Ramos (cell line): Measurements from ENCODE around the gene HSP90AB1.
"Not testable (repeated sequence)": the region's sequence is repeated elsewhere in the genome, so short reads cannot be mapped to it uniquely, and the experiment has no call there.

Experiments
- in situ Hi-C: fragments of 300-500 bp; cut with MboI; formaldehyde crosslinking; loops from one replicate; pipeline ENCODE4 v1.14.3; 2022; ENCODE audit warnings: low sequenced_read_pairs; ENCODE audit not compliant: unreplicated experiment

HSP90AB1 gene

DNA sequence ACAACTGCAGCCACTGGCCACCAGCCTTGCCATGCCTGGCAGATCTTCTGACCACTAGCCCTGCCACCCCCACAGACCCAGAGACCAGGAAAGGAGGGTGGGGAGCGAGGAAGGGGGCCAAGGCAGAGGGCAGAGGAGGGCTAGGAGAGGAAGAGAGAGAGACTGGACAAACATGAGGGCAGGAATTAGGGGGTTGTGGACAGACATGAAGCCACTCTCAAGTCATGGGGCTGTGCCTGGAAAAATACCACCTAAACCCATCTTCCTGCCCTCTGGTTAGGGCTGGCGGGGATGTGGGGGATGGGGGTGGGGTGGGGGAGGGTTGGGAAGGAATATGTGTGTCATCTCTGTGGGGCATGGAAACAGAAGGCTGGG lies 25.0 kb upstream of the HSP90AB1 start:
- in situ Hi-C loops = no loop called here

DNA sequence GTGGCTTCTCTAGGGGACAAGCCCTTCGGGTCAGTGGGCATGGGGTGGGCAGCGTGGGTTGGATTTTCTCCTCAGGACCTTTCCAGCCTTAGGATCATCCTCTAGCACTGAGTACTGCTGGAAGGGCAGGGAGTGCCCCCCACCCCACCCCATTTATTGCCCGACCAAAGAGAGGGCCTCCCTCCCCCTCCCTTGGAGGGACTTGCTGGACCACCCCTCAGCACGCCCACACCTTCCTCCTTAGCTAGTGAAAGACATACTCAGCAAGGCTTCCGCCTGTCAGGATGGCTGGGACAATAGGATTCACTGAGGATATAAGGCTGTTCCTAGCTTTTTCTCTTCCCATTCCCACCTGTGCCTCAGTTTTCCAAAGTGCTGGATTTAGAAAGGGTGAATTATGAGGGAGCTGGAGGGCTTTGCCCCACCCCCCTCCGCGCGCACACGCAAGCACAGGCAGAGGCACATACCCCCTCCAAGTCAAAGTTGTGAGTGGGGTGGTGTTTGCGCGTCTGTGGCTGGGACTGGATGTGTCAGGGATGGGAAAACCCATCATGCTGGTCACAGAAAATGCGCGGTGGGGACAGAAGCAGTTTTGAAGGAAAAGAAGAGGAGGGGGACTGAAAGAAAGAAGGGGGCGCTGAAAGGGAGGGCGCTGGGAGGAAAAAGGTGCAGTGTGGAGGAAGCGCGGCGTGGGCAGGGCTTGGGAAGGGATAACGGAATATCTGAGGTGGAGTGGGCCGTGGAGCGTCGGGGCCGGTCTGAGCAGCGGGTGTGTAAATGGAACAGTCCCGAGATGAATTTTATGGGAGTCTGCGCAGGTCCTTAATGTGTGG lies 24.2 kb upstream of the HSP90AB1 start:
- in situ Hi-C loops = no loop called here

DNA sequence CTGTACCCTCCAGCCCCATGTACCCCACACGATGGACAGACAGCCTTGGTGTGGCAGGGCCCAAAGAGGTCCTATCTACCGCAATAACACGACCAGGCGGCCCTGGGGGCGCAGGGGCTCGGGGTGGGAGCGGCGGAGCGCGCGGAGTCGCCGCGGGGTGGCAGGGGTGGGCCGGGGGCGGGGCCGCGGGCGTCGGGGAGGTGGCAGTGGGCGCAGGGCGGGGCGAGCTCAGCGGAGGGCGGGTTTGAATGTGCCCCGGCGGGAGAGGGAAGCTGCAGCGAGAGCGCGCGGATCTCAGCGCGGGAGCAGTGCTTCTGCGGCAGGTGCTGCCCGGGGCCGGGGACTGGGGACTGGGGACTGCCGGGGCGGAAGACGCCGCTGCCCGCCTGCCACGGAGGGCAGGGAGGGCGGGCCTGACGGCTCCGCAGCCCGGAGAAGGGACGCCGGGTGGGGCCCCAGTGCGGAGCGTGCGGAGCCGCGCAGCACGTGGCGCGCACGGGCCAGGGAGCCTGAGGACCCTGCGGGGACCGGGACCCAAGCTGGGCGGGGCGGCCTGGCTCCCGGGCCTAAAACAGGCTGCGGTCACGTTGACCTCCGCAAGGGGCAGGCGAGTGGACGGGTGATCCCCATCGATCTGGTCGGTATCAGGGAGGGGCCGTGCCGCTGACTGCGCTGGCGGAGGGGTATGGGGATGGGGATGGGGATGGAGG lies 23.4 kb upstream of the HSP90AB1 start, which contains the start of gene SLC29A1:
Gene SLC29A1 (plus strand): TSS at position 277 of the 710 bp plus-strand sequence. CDS start 3,719 bp downstream, outside the sequence.
- in situ Hi-C loops = no loop called here

DNA sequence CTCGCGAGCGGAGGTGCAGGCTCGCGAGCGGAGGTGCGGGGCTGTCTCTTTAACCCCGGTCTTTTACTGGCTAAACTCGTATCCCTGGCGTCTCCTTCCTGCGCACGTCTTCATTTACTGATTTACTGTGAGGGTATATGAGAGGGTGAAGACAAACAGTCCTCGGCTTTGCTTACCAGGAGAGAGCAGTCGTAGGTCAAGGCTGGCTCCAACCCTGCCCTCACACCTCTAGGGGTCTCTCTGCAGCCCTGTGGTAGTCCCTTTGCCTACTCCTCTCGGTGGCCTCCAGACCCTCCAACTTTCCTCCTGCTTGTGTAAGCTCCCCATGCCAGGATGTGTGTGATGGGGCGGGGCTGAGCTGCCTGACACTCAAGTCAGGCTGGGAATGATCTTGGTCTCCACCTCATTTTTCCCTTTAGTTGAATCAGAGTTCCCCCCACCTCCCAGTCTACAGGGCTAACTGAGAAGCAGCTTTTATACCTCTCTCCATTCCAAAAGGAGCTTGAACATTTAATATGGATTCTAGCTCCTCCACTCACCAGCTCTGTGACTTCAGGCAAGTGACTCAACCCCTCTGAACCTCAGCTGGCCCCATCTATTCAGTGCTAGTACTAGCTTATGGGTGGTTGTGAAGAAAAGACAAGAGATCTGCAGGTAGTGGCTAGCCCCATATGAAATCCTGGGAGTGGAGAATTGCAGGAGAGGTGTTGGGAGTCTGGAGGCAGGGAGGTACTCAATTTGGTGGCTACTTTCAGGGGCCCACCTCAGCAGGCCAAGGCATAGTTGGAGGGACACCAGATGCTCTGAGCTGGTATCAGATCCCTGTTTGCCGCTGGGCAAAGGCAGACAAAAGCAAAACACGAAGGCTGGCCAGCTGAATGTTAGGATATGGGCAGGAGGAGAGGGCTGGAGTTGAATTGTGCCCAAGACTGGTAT lies 22.6 kb upstream of the HSP90AB1 start:
- in situ Hi-C loops = no loop called here

DNA sequence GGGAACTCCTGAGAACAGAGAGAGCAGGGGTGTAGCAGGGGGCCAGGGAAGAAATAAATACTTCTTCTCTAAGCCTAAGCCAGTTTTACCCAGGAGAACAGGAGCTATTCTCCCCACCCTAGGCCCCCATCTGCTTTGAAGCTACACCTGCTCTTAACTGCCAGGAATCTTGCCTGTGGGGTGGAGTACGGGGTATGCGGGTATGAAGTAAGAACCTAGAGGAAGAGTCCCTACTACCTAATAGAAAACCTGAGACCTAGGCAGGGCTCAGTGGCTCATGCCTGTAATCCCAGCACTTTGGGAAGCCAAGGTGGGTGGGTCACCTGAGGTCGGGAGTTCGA lies 22.0 kb upstream of the HSP90AB1 start:
- in situ Hi-C loops = no loop called here

DNA sequence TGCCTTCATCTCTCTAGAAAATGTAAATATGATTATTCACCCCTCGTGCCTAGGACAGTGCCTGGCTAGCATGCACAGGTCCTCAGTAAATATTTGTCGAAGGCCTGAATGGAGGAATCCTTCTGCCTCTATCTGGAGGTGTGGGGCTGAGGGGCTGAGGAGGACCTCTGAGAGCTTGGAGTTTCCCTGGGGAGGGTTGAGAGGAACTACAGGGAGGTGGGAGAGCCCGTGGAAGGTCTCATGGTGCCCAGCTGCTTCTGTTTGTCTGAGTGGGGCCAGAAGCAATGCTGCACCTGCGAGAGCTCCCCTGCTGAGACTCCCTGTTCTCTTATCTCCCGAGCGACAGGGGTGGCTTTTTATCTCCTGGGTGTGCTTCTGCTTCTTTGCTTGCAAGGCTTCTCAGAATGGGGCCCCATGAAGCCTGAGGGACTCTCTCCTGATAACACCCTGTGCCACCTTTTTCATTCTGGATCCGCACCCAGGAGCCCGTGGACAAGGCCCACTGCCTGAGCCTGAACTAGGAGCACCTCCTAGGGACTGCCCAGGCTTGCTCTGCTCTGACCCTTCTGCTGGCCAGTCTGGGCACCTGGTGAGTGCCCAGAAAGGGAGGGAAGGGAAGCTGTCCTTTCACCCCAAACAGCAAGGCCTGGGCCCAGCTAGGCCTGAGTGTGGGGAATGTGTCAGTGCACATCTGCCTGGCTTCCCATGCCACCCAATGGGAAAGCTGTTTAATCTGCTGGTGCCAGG lies 21.1 kb upstream of the HSP90AB1 start:
- in situ Hi-C loops = no loop called here

DNA sequence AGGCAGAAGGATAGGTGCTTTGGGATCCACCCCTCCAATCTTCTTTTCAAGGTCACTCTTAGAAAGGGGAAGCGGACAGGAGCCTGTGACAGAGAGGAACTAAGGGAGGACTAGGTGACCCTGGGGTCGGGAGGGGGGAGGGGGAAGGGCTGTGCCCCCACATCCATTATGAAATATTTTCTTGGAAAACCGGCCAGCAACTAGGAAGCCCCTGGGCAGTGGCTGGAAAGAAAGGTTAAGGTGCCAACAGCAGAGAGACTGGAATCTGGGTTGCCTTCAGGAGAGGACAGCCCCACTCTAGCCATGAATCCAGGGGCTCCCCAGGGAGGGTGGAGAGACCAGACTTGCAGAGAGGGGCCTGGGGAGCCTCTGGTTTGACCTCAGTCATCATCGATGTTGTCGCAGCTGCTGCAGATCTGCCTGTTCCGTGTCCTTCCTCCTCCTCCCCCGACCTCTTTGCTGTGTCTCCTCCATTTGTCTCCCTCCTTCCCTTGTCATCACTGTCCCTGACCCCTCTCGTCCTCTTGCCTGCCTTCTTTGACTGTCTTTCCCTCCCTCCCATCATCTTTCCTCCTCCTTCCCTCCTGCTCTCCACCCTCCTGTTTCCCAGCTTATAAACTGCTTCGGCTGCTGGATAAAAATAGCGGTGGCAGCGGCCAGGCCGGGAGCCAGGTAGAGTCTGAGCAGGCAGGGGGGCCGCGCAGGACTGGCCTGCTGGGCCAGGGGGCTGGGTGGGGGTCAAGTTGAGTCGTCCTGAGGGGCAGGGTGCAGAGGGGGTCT lies 20.3 kb upstream of the HSP90AB1 start:
- in situ Hi-C loops = no loop called here

DNA sequence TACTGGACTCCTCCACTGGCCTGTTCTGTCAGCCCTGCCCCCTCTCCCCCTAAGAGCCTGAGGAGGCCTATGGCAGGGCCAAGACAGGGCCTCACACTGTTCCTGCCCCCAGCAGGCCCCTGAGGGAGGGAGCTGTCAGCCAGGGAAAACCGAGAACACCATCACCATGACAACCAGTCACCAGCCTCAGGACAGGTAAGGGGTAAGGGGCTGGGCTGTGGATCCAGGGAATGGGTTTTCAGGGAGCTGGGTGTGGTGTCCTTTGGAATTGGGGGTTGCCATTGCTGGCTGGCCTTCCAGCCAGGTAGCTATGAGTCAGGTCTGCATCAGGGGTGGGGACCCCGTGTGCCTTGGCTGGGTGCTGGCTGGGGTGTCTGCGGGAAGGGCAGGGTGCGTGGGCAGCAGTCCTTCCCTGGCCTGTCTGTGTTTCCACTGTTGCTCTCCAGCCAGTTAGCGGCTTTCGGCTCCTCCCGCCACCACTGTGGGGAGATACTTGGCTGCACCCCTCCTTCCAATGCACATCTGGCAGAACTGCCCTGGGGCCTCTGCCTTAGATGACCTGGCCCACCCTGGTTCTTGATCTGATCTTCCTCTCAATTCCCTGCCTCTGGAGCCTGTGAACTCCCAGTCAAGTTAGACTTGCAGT lies 19.6 kb upstream of the HSP90AB1 start:
- in situ Hi-C loops = no loop called here

DNA sequence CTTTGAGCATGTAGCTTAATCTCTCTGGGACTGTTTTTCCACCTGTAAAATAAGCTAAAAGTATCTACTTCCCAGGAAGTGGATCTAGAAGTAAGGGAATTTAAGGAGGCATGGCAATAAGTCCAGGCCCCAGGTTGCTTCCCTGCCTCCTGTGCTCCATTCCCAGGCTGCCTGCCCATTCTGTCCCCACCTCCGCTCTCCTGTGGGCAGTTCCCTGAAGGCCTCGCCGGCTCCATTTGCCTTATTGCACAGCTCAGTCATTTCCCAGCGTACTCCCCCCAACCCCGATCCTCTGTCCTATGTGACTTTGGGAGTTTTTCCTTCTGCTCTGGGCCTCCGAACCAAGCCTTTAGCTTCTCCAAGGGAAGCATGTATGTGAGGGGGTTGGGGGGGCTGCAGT lies 18.9 kb upstream of the HSP90AB1 start:
- in situ Hi-C loops = no loop called here

DNA sequence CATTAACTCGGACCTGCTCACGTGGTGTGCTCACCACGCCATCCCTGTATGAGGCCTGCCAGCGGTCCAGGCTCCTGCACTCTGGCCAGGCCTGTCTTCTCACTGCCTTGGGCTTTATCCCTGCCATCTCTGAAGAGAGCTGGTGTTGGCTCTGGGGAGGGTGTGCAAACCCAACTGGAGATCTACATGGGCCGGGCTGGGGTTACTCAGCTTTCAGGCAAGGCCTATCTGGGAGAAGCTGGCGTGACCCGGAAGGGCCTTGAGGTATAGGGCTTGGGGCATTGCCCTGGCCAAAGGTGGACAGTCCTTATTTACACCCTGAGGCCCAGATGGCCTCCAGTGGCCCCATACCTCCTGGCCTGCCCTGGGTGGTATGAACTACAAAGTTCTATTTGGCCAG lies 18.5 kb upstream of the HSP90AB1 start:
- in situ Hi-C loops = no loop called here

DNA sequence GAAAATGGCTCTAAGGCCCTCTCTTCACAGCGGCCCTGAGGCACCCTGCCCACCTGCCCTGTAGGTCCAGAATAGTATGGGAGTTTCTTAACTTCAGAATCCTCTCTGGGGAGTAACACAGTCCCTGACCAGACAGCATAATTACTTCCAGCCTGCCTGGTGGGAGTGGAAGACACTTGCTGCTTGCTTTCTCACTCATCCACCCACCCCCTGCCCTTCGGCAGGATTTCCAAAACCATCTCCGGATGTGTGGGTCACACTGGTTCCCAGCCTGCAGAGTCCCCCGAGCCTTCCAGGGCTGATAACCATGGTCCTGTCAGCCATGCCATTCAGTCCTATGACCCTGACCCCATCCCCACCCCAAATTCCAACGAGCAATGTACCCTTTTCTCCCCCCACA lies 18.1 kb upstream of the HSP90AB1 start:
- in situ Hi-C loops = no loop called here

DNA sequence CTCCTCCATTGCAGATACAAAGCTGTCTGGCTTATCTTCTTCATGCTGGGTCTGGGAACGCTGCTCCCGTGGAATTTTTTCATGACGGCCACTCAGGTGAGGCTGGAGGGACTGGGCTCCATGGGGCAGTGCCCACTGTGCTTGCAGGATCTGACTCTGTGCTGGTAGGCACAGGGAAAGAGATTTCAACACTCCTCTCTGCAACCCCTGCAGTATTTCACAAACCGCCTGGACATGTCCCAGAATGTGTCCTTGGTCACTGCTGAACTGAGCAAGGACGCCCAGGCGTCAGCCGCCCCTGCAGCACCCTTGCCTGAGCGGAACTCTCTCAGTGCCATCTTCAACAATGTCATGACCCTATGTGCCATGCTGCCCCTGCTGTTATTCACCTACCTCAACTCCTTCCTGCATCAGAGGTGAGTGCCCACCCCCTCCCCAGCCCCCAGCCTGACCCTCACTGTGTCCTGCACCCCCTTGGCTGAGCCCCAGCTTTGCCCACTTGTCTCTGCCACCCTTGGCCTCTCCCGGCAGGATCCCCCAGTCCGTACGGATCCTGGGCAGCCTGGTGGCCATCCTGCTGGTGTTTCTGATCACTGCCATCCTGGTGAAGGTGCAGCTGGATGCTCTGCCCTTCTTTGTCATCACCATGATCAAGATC lies 17.4 kb upstream of the HSP90AB1 start:
- in situ Hi-C loops = no loop called here

DNA sequence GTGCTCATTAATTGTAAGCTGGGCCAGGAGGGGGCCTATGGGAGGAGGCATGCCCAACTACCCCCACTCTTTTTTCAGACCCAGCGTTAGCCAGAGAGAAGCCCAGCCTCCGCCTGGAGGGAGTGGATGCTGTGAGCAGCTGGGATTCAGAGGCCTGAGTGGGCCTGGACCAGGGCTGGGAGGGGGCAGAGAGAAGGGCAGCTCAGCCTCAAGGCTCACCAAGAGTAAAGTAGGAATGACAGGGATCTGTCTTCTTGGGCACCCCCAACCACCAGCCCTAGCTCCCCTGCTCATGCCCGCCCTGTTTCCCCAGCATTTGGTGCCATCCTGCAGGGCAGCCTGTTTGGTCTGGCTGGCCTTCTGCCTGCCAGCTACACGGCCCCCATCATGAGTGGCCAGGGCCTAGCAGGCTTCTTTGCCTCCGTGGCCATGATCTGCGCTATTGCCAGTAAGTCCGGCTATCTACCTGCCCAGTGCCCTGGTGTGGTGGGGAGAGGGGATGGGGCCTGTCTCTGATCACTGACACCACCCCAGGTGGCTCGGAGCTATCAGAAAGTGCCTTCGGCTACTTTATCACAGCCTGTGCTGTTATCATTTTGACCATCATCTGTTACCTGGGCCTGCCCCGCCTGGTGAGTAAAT lies 16.7 kb upstream of the HSP90AB1 start:
- in situ Hi-C loops = no loop called here

DNA sequence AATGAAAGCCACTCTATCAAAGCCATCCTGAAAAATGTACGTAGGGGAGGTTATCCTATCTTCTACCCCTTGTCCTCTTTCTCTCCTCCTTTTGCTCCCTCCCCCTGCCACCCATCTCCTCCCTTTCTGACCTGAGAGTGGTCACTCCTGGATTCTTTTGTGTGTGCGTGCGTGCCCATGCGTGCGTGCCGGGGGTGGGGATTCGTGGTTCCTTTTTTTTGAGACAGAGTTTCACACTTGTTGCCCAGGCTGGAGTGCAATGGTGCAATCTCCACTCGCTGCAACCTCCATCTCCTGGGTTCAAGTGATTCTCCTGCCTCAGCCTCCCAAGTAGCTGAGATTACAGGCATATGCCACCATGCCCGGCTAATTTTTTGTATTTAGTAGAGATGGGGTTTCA lies 15.5 kb upstream of the HSP90AB1 start:
- in situ Hi-C loops = not testable (repeated sequence)

DNA sequence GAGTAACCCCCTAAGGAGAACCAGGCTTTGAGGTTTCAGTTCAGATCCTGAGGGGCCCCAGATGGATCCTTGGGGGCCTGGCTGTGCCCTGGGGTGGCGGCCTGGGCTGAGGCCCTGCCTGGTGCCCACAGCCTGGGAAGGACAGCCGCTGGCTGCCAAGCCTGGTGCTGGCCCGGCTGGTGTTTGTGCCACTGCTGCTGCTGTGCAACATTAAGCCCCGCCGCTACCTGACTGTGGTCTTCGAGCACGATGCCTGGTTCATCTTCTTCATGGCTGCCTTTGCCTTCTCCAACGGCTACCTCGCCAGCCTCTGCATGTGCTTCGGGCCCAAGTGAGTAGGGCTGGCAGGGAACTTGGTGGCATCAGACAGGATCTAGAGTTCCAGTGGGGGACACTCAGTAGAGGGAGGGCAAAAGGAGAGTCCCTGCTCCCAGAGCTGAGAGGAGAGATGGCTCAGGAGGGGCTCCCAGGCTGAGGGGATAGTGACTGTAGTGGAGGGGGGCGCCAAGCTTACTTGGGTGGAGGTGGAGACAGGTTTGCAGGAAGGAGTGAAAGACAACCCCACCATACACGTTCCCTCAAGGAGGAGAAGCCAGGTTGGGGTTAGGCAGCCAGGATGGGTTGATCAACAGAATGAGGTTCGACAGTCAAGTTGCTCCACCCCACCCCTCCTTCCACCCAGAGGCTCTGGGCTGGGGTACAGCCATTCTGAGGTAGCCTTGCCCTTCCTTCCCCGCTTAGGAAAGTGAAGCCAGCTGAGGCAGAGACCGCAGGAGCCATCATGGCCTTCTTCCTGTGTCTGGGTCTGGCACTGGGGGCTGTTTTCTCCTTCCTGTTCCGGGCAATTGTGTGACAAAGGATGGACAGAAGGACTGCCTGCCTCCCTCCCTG lies 14.0 kb upstream of the HSP90AB1 start:
- in situ Hi-C loops = no loop called here

DNA sequence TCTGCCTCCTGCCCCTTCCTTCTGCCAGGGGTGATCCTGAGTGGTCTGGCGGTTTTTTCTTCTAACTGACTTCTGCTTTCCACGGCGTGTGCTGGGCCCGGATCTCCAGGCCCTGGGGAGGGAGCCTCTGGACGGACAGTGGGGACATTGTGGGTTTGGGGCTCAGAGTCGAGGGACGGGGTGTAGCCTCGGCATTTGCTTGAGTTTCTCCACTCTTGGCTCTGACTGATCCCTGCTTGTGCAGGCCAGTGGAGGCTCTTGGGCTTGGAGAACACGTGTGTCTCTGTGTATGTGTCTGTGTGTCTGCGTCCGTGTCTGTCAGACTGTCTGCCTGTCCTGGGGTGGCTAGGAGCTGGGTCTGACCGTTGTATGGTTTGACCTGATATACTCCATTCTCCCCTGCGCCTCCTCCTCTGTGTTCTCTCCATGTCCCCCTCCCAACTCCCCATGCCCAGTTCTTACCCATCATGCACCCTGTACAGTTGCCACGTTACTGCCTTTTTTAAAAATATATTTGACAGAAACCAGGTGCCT lies 13.3 kb upstream of the HSP90AB1 start:
- in situ Hi-C loops = no loop called here
